Measurements from ENCODE around the gene ANXA2R.
A peak's percentile ranks its signal among the peaks of the same experiment; 100 is the strongest.
"Not testable (repeated sequence)": the region's sequence is repeated elsewhere in the genome, so short reads cannot be mapped to it uniquely, and the experiment has no call there.

ANXA2R gene, protein sequence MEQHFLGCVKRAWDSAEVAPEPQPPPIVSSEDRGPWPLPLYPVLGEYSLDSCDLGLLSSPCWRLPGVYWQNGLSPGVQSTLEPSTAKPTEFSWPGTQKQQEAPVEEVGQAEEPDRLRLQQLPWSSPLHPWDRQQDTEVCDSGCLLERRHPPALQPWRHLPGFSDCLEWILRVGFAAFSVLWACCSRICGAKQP

DNA sequence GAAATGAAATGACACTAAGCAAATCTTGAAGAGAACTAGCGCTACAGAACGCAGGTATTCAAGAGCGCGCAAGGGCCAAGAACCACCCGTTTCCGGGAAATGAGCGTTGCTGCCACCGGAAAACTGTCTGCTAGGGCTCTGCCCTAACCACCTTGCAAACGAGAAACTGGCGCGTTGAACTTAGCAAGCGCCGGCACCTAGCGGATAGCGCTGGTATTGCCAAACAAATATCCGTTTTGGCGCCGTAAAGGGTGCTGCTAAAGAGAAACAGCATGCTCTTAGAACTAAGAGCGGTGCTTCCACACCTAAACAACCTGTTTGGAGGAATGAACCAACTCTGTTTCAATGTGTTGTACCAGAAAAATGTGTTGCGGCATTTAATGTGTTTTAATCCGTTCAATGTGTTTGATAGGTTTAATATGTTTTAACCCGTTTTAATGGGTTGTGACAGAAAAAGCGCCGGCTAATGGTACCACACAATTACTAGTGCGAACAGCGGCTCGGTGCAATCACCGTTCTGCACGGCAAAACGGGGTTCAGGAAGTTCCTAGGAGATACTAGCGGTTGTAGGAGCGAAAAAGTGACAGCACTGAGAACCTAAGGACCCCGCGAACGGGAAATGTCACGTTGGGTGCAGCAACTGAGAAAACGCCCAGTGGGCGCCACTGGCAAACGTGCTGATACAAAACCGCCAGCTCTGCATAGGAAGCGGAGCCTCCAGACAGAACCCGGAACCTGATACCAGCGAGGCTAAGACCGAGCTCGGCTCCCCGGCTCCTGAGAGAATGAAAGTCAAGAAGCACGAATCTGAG lies at the start of gene ANXA2R:
Gene ANXA2R, minus strand, starts transcription at position 33 of the 812 bp plus-strand sequence. CDS start 273 bp downstream, outside the sequence.
- no peaks in the 10 kb centered on the region for H3K27me3 ChIP-seq (replicated peaks; ENCODE audit: control insufficient read depth, insufficient read depth, low read length)
- H3K4me3 ChIP-seq (ENCODE audit: low read length), result peak within 1 kb of the TSS; percentile 90
- H3K36me3 ChIP-seq (ENCODE audit: control insufficient read depth, insufficient read depth, low read length, severe bottlenecking), result no peaks in the 10 kb centered on the region
- H3K9ac ChIP-seq (ENCODE audit: low read length), result peak within 1 kb of the TSS; percentile 84
- H3K9me3 ChIP-seq (ENCODE audit: control insufficient read depth, low read length), result no peaks in the 10 kb centered on the region
- peaks cover 26% of the 10 kb centered on the region for H3K4me1 ChIP-seq (ENCODE audit: control insufficient read depth, insufficient read depth, low read length)
- peak; percentile 98 for DNase-seq (ENCODE audit: low read depth)

GRCh38 chr5:43086118-43086908 lies 46.2 kb upstream of the ANXA2R start:
- not testable (repeated sequence) for H3K9ac ChIP-seq (ENCODE audit: low read length); H3K36me3 ChIP-seq (ENCODE audit: control insufficient read depth, insufficient read depth, low read length, severe bottlenecking); H3K27me3 ChIP-seq (replicated peaks; ENCODE audit: control insufficient read depth, insufficient read depth, low read length); DNase-seq (ENCODE audit: low read depth); H3K4me1 ChIP-seq (ENCODE audit: control insufficient read depth, insufficient read depth, low read length); H3K9me3 ChIP-seq (ENCODE audit: control insufficient read depth, low read length); H3K4me3 ChIP-seq (ENCODE audit: low read length)

GRCh38 chr5:43085453-43085852 lies 45.3 kb upstream of the ANXA2R start:
- Histone ChIP-seq H3K9ac (ENCODE audit: low read length) (no peak overlapping the region), H3K4me1 (ENCODE audit: control insufficient read depth, insufficient read depth, low read length) (no peaks in the 10 kb centered on the region), H3K36me3 (ENCODE audit: control insufficient read depth, insufficient read depth, low read length, severe bottlenecking) (peaks cover 15% of the 10 kb centered on the region), H3K9me3 (ENCODE audit: control insufficient read depth, low read length) (no peaks in the 10 kb centered on the region), H3K27me3 (replicated peaks; ENCODE audit: control insufficient read depth, insufficient read depth, low read length) (no peaks in the 10 kb centered on the region), H3K4me3 (ENCODE audit: low read length) (no peak overlapping the region)
- no peak for DNase-seq (ENCODE audit: low read depth)

DNA sequence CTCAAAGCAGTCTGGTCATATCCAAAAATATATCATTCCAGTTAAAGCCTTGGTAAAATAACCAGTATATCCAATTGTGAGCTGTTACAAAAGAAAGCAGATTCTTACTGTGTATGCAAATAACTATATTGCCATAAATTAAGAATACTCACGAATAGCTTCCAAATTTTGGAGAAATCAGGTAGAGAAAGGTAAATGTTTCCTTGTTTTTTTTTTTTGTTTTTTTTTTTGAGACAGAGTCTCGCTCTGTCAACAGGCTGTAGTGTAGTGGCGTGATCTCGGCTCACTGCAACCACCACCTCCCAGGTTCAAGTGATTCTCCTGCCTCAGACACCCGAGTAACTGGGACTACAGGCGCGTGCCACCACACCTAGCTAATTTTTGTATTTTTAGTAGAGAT lies 44.3 kb upstream of the ANXA2R start:
- H3K36me3 ChIP-seq (ENCODE audit: control insufficient read depth, insufficient read depth, low read length, severe bottlenecking), result peaks cover 23% of the 10 kb centered on the region
- H3K9ac ChIP-seq (ENCODE audit: low read length); H3K9me3 ChIP-seq (ENCODE audit: control insufficient read depth, low read length); H3K4me1 ChIP-seq (ENCODE audit: control insufficient read depth, insufficient read depth, low read length); DNase-seq (ENCODE audit: low read depth); H3K27me3 ChIP-seq (replicated peaks; ENCODE audit: control insufficient read depth, insufficient read depth, low read length); H3K4me3 ChIP-seq (ENCODE audit: low read length): not testable (repeated sequence)

- H3K4me1 ChIP-seq (ENCODE audit: control insufficient read depth, insufficient read depth, low read length); H3K27me3 ChIP-seq (replicated peaks; ENCODE audit: control insufficient read depth, insufficient read depth, low read length); DNase-seq (ENCODE audit: low read depth); H3K9me3 ChIP-seq (ENCODE audit: control insufficient read depth, low read length); H3K9ac ChIP-seq (ENCODE audit: low read length); H3K4me3 ChIP-seq (ENCODE audit: low read length): not testable (repeated sequence)
- H3K36me3 ChIP-seq (ENCODE audit: control insufficient read depth, insufficient read depth, low read length, severe bottlenecking), result peaks cover 23% of the 10 kb centered on the region
Measured at GRCh38 chr5:43081345-43081744, 41.2 kb upstream of the ANXA2R start.

- H3K4me1 ChIP-seq (ENCODE audit: control insufficient read depth, insufficient read depth, low read length), result peaks cover 19% of the 10 kb centered on the region
- H3K4me3 ChIP-seq (ENCODE audit: low read length), result no peak overlapping the region
- no peaks in the 10 kb centered on the region for H3K9me3 ChIP-seq (ENCODE audit: control insufficient read depth, low read length)
- DNase-seq (ENCODE audit: low read depth), result peak; percentile 86
- H3K27me3 ChIP-seq (replicated peaks; ENCODE audit: control insufficient read depth, insufficient read depth, low read length), result no peaks in the 10 kb centered on the region
- H3K36me3 ChIP-seq (ENCODE audit: control insufficient read depth, insufficient read depth, low read length, severe bottlenecking), result peaks cover 26% of the 10 kb centered on the region
- H3K9ac ChIP-seq (ENCODE audit: low read length), result no peak overlapping the region
Measured at GRCh38 chr5:43078956-43079355, 38.8 kb upstream of the ANXA2R start.

DNA sequence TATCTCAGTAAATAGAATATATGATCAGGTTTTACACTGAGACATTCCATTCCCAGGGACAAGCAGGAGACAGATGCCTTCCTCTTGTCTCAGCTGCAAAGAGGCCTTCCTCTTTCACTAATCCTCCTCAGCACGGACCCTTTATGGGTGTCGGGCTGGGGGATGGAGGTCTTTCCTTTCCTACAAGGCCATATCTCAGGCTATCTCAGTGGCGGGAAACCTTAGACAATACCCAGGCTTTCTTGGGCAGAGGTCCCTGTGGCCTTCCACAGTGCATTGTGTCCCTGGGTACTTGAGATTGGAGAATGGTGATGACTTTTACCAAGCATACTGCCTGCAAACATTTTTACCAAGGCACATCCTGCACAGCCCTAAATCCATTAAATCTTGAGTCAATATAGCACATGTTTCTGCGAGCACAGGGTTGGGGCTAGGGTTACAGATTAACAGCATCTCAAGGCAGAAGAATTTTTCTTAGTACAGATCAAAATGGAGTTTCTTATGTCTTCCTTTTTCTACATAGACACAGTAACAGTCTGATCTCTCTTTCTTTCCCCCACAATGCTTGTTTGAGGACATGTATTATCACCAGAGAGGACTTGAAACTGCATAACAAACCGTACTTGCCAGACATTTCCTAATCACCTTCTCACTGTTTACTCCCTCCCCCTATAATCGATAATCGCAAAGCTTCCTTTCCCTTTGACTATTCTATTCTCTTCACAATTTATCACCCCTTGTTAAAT lies 37.5 kb upstream of the ANXA2R start:
- Histone ChIP-seq H3K4me1 (ENCODE audit: control insufficient read depth, insufficient read depth, low read length) (peaks cover 19% of the 10 kb centered on the region), H3K36me3 (ENCODE audit: control insufficient read depth, insufficient read depth, low read length, severe bottlenecking) (peaks cover 26% of the 10 kb centered on the region)
- not testable (repeated sequence) for H3K27me3 ChIP-seq (replicated peaks; ENCODE audit: control insufficient read depth, insufficient read depth, low read length); H3K4me3 ChIP-seq (ENCODE audit: low read length); DNase-seq (ENCODE audit: low read depth); H3K9ac ChIP-seq (ENCODE audit: low read length); H3K9me3 ChIP-seq (ENCODE audit: control insufficient read depth, low read length)

DNA sequence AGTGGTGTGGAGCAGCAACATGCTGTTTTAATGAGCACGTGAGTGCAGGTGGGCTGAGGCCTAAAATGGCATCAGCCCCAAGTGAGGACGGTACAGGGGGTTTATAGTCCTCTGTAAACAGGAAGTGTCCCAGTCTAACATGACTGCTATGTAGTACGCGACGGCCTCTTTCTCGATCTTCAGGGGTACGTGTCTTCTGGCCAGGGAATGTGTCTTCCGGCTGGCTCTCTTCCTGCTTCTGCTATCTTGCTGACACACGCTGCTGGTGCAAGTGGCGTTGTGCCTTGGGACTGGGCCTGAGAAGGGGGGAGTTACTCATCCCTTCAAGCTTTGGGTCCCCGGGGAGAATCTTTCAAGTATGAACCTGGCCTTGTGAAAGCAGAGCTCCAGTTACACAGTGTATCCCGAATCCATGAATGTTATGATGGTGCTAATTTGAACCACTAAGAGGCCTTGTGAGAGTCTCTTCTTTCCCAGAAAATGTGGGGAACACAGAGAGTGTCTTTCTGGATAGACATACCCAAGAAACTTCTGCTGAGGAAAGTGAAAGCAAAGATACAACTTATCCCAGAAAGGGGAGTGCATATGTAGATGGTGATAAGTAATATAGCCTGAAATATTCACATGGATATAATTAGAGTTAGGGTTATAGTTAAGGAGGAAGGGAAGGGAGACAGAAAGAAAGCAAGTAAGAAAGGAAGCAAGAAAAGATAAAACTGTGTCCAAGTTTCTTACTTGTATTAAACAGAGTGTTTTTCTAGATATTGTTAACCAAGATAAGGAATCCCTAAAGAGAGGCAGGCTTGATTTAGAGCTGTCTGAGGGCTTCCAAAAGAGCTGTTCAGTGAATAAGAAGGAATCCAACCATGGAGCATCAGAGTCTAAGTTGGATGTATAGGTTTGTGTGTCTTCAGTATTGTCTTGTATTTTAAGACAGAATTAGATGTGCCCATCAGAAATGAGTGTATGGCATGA lies 35.5 kb upstream of the ANXA2R start:
- DNase-seq (ENCODE audit: low read depth), result peak; percentile 37
- no peaks in the 10 kb centered on the region for H3K27me3 ChIP-seq (replicated peaks; ENCODE audit: control insufficient read depth, insufficient read depth, low read length)

DNA sequence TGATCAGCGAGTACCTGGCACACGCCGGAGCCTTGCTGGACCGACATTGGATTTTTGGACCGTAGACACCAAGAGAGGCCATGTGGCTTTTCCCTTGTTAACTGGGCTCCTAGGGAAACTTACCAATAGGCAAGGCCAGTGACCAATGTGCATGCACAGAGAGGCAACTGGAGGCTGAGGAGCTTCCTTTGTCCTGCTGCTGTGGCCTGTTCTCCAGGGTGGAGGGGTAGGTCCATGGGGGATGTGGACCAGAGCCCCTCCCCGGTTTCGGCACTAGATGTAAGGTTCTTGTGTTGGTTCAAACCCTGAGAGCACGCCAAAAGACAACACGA lies 34.8 kb upstream of the ANXA2R start:
- peaks cover 19% of the 10 kb centered on the region for H3K36me3 ChIP-seq (ENCODE audit: control insufficient read depth, insufficient read depth, low read length, severe bottlenecking)
- H3K4me1 ChIP-seq (ENCODE audit: control insufficient read depth, insufficient read depth, low read length), result peaks cover 19% of the 10 kb centered on the region
- DNase-seq (ENCODE audit: low read depth), result no peak
- no peaks in the 10 kb centered on the region for H3K27me3 ChIP-seq (replicated peaks; ENCODE audit: control insufficient read depth, insufficient read depth, low read length)
- peak overlapping the region; percentile 50 for H3K9ac ChIP-seq (ENCODE audit: low read length)
- peak overlapping the region; percentile 53 for H3K4me3 ChIP-seq (ENCODE audit: low read length)
- no peaks in the 10 kb centered on the region for H3K9me3 ChIP-seq (ENCODE audit: control insufficient read depth, low read length)

More for the DNA sequence above, 35.5 kb upstream of the ANXA2R start:
- H3K4me1 ChIP-seq (ENCODE audit: control insufficient read depth, insufficient read depth, low read length), result peaks cover 19% of the 10 kb centered on the region
- H3K9ac ChIP-seq (ENCODE audit: low read length), result peak overlapping the region; percentile 50
- H3K4me3 ChIP-seq (ENCODE audit: low read length), result peak overlapping the region; percentile 53
- peaks cover 23% of the 10 kb centered on the region for H3K36me3 ChIP-seq (ENCODE audit: control insufficient read depth, insufficient read depth, low read length, severe bottlenecking)
- no peaks in the 10 kb centered on the region for H3K9me3 ChIP-seq (ENCODE audit: control insufficient read depth, low read length)
